Gastrocnemius medialis (tissue), 4 donors: ENCODE data around the gene FCAR.

Experiments
- POLR2A ChIP-seq, 2 donors: fragments of 450-650 bp; IDR thresholded peaks; one replicate each; pipeline ENCODE4 v1.6.1; 2017; ENCODE audit warnings: antibody characterized with exemption in 2 of 2, mild to moderate bottlenecking in 2 of 2, moderate library complexity in 2 of 2
- TF ChIP-seq, protein P1 (sequence below), 5 experiments: fragments of 450-650 bp in 3 of 5; fragments of 200-600 bp in 2 of 5; sonication (generic) in 2 of 5; IDR thresholded peaks in 4 of 5; conservative IDR thresholded peaks in 1 of 5; 1 replicate in 4 of 5; 2 replicates in 1 of 5; pipeline ENCODE4 v1.5.1; 2016 to 2019; ENCODE audit warnings: antibody characterized with exemption in 5 of 5, mild to moderate bottlenecking in 3 of 5, moderate library complexity in 3 of 5

DNA sequence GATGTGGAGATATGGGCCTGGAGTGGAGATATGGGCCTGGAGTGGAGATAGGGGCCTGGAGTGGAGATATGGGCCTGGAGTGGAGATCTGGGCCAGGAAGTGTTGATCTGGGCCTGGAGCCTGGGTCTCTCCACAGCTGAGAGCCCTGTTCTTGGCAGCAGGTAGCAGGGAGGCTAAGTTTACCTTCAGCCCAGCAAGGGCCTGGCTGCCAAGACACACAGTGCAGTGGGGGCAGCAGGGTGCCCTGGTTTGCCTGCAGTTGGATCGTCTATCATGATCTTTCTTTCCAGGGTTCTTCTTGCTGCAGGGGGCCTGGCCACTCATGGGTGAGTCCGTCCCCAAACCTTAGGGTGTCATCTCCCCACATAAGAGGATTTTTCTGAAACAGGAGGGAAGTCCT lies 23.1 kb upstream of the FCAR start:
- TF ChIP-seq, protein P1, sequence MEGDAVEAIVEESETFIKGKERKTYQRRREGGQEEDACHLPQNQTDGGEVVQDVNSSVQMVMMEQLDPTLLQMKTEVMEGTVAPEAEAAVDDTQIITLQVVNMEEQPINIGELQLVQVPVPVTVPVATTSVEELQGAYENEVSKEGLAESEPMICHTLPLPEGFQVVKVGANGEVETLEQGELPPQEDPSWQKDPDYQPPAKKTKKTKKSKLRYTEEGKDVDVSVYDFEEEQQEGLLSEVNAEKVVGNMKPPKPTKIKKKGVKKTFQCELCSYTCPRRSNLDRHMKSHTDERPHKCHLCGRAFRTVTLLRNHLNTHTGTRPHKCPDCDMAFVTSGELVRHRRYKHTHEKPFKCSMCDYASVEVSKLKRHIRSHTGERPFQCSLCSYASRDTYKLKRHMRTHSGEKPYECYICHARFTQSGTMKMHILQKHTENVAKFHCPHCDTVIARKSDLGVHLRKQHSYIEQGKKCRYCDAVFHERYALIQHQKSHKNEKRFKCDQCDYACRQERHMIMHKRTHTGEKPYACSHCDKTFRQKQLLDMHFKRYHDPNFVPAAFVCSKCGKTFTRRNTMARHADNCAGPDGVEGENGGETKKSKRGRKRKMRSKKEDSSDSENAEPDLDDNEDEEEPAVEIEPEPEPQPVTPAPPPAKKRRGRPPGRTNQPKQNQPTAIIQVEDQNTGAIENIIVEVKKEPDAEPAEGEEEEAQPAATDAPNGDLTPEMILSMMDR (IDR thresholded peaks at IDR 0.05 in 4 of 5, conservative IDR thresholded peaks at IDR 0.05 in 1 of 5) = no peak
- no peak for TF ChIP-seq POLR2A (IDR thresholded peaks at IDR 0.05)
